Hepatocyte (in vitro differentiated cells): ENCODE data around the gene INHBE.

ENCODE experiments used
- EZH2 ChIP-seq: fragments of 200-600 bp; sonication (generic); IDR thresholded peaks from 2 replicates; pipeline ENCODE4 v1.6.1; 2016; ENCODE audit warnings: antibody characterized with exemption, mild to moderate bottlenecking, borderline replicate concordance
- TF ChIP-seq, protein P1 (sequence below): fragments of 200-600 bp; sonication (generic); IDR thresholded peaks from 2 replicates; pipeline ENCODE4 v1.5.1; 2016; ENCODE audit warnings: antibody characterized with exemption, mild to moderate bottlenecking; ENCODE audit not compliant: poor library complexity

DNA sequence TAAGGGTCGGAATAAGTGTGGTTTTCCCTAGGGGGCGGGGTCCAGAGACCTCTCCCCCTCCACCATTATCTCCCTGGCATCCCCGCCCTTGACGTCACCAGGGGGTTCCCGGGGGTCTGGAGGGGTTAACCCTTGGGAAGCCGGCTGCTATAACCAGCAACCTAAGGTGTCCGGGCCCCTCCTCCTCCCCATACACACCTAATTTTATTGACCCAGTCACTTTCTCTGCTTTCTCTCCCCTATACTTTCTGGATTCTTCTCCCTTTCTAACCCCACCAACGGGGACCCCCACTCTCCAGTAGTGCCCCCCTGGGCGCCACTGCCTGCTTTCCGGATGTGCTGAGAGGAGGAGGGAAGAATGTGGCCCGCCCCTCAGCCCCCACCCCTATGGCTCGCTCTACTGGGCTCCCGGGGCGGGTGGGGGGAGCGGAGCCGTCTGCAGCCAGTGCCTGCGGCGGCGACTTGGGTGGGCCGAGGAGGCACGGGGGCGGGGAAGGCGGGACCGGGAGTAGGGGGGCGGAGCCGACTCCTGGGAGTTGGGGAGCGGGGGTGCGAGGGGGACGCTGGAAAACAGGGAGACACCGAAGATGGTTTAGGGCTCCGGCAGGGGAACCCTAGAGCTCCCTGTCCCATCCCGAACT is 6.3 kb downstream of the INHBE start:
- TF ChIP-seq, protein P1, sequence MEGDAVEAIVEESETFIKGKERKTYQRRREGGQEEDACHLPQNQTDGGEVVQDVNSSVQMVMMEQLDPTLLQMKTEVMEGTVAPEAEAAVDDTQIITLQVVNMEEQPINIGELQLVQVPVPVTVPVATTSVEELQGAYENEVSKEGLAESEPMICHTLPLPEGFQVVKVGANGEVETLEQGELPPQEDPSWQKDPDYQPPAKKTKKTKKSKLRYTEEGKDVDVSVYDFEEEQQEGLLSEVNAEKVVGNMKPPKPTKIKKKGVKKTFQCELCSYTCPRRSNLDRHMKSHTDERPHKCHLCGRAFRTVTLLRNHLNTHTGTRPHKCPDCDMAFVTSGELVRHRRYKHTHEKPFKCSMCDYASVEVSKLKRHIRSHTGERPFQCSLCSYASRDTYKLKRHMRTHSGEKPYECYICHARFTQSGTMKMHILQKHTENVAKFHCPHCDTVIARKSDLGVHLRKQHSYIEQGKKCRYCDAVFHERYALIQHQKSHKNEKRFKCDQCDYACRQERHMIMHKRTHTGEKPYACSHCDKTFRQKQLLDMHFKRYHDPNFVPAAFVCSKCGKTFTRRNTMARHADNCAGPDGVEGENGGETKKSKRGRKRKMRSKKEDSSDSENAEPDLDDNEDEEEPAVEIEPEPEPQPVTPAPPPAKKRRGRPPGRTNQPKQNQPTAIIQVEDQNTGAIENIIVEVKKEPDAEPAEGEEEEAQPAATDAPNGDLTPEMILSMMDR: no peak
- TF ChIP-seq EZH2: no peak
